CD4-positive, alpha-beta T cell treated with Interleukin-15 for 1 hour (primary cell): Measurements from ENCODE around the gene GLMN.
"Not testable (repeated sequence)": the region's sequence is repeated elsewhere in the genome, so short reads cannot be mapped to it uniquely, and the experiment has no call there.

Experiments used
- DNase-seq: peaks from one replicate; pipeline ENCODE4 v3.0.0-alpha.2; 2020

GLMN gene

GRCh38 chr1:92299477-92300150 is 827 bp upstream of the GLMN start:
- no peak for DNase-seq

GRCh38 chr1:92298213-92298572 is 594 bp downstream of the GLMN start:
- no peak for DNase-seq

GRCh38 chr1:92291372-92291999 is 7.3 kb downstream of the GLMN start:
- no peak for DNase-seq

- not testable (repeated sequence) for DNase-seq
These were observed 17.4 kb downstream of the GLMN start for GRCh38 chr1:92281411-92281810.

GRCh38 chr1:92279781-92280180 is 19.0 kb downstream of the GLMN start:
- DNase-seq, result not testable (repeated sequence)

GRCh38 chr1:92277105-92277723 is 21.6 kb downstream of the GLMN start:
- no peak for DNase-seq

GRCh38 chr1:92276082-92276481 is 22.7 kb downstream of the GLMN start:
- DNase-seq, result no peak

GRCh38 chr1:92274939-92275338 is 23.8 kb downstream of the GLMN start:
- no peak for DNase-seq

- DNase-seq, result no peak
These were observed 25.7 kb downstream of the GLMN start for GRCh38 chr1:92273039-92273438.

GRCh38 chr1:92262516-92262915 is 36.3 kb downstream of the GLMN start:
- no peak for DNase-seq

GRCh38 chr1:92259350-92259749 is 39.4 kb downstream of the GLMN start:
- no peak for DNase-seq

GRCh38 chr1:92254714-92255113 is 44.1 kb downstream of the GLMN start:
- DNase-seq, result not testable (repeated sequence)

- no peak for DNase-seq
These were observed 54.4 kb downstream of the GLMN start for GRCh38 chr1:92244376-92244775.

- DNase-seq, result no peak
These were observed 58.8 kb downstream of the GLMN start for GRCh38 chr1:92240034-92240433.

- no peak for DNase-seq
These were observed 68.1 kb downstream of the GLMN start for GRCh38 chr1:92230736-92231135.

GRCh38 chr1:92228401-92228800 is 70.4 kb downstream of the GLMN start:
- DNase-seq, result no peak

GRCh38 chr1:92219028-92219427 is 79.8 kb downstream of the GLMN start:
- DNase-seq, result no peak

GRCh38 chr1:92218559-92218958 is 80.2 kb downstream of the GLMN start:
- no peak for DNase-seq

- no peak for DNase-seq
These were observed 81.1 kb downstream of the GLMN start, which contains the start of gene C1orf146 for GRCh38 chr1:92217721-92218120. Gene C1orf146 (plus strand): TSS chr1:92217915. CDS start chr1:92231421, 13,506 bp downstream.

GRCh38 chr1:92211166-92211565 is 87.6 kb downstream of the GLMN start:
- DNase-seq, result no peak

GRCh38 chr1:92210701-92211100 is 88.1 kb downstream of the GLMN start:
- DNase-seq, result no peak

GRCh38 chr1:92203105-92203504 is 95.7 kb downstream of the GLMN start:
- DNase-seq, result no peak

GRCh38 chr1:92201973-92202372 is 96.8 kb downstream of the GLMN start:
- no peak for DNase-seq
